CD4-positive, alpha-beta memory T cell (primary cell): Measurements from ENCODE around the gene C16orf74. TPM values are rescaled to one million over a fixed set of nuclear protein-coding genes. Genes with fewer than 3 reads are reported as not detected.
A peak's percentile ranks its signal among the peaks of the same experiment; 100 is the strongest.

Experiments
- CTCF ChIA-PET: fragments of 350-600 bp; sonication (Branson Sonifier 250); formaldehyde crosslinking; loops from one replicate; lab custom pipeline; 2021; ENCODE audit warnings: inconsistent platforms; ENCODE audit not compliant: partially characterized antibody; lab: Charles Lee
- POLR2A ChIA-PET: fragments of 350-600 bp; sonication (Branson Sonifier 250); formaldehyde crosslinking; loops from one replicate; lab custom pipeline; 2021; ENCODE audit not compliant: partially characterized antibody; lab: Charles Lee
- DNase-seq, 5 donors: peaks; one replicate each; pipeline versions ENCODE4 v3.0.0 to v3.0.0-alpha.2; 2020 to 2022; ENCODE audit warnings: mixed read lengths in 1 of 5
- H3K27ac ChIP-seq: one replicate; pipeline ENCODE4 v1.7.0; 2013; ENCODE audit warnings: low read depth, low read length
- H3K27me3 ChIP-seq: 2 replicates; pipeline ENCODE4 v1.7.0; 2013; ENCODE audit warnings: mild to moderate bottlenecking, low read length, moderate library complexity; ENCODE audit not compliant: insufficient read depth
- H3K36me3 ChIP-seq: 2 replicates; pipeline ENCODE4 v1.7.0; 2013; ENCODE audit warnings: mild to moderate bottlenecking, low read length, moderate library complexity; ENCODE audit not compliant: insufficient read depth
- H3K4me1 ChIP-seq: 2 replicates; pipeline ENCODE4 v1.7.0; 2013; ENCODE audit warnings: mild to moderate bottlenecking, low read length, moderate library complexity; ENCODE audit not compliant: insufficient read depth
- H3K4me3 ChIP-seq, 2 donors: one replicate each; pipeline ENCODE4 v1.7.0; 2013; ENCODE audit warnings: low read length in 2 of 2, mild to moderate bottlenecking in 1 of 2
- H3K9me3 ChIP-seq, 2 donors: one replicate each; pipeline ENCODE4 v1.7.0; 2013; ENCODE audit warnings: low read length in 2 of 2, control low read depth in 1 of 2; ENCODE audit not compliant: control insufficient read depth in 1 of 2
- H3K27ac Mint-ChIP-seq, 7 donors: one replicate each; pipeline ENCODE4 v1.8.0; 2020 to 2021; ENCODE audit warnings: mixed read lengths in 7 of 7, mild to moderate bottlenecking in 6 of 7, inconsistent platforms in 3 of 7, moderate library complexity in 3 of 7
- H3K27me3 Mint-ChIP-seq, 2 donors: one replicate each; pipeline ENCODE4 v1.8.0; 2020 to 2021; ENCODE audit warnings: mixed read lengths in 2 of 2
- H3K36me3 Mint-ChIP-seq, 2 donors: one replicate each; pipeline ENCODE4 v1.8.0; 2020 to 2021; ENCODE audit warnings: mixed read lengths in 2 of 2, inconsistent platforms in 1 of 2, mild to moderate bottlenecking in 1 of 2
- H3K4me1 Mint-ChIP-seq, 4 donors: one replicate each; pipeline ENCODE4 v1.8.0; 2020 to 2021; ENCODE audit warnings: mixed read lengths in 4 of 4, mild to moderate bottlenecking in 1 of 4
- H3K4me3 Mint-ChIP-seq, 8 donors: one replicate each; pipeline ENCODE4 v1.8.0; 2020 to 2021; ENCODE audit warnings: mixed read lengths in 8 of 8, mild to moderate bottlenecking in 7 of 8, moderate library complexity in 6 of 8, inconsistent platforms in 3 of 8
- H3K9me3 Mint-ChIP-seq, 8 donors: one replicate each; pipeline ENCODE4 v1.8.0; 2020 to 2021; ENCODE audit warnings: mixed read lengths in 8 of 8, mild to moderate bottlenecking in 5 of 8, inconsistent platforms in 3 of 8, moderate library complexity in 1 of 8
- intact Hi-C: fragments of 100-400 bp; cut with micrococcal nuclease; formaldehyde crosslinking; loops from one replicate; pipeline ENCODE4 v1.15.1; 2023
- polyA plus RNA-seq, 2 donors: library from polyadenylated mRNA; unstranded; fragments of 300-500 nt; fragmentation: Illumina TruSeq; gene quantifications; one replicate each; pipeline ENCODE4 v1.2.3, GENCODE V29; 2021
- total RNA-seq, 2 experiments: library from RNA; stranded (reverse); gene quantifications; one replicate each; pipeline ENCODE4 v1.2.3, GENCODE V29; 2021

Gene C16orf74
- total RNA-seq (10 to 100 TPM; 11.7 to 13.6 TPM), polyA plus RNA-seq (10 to 100 TPM; 15.0 to 16.5 TPM)

DNA sequence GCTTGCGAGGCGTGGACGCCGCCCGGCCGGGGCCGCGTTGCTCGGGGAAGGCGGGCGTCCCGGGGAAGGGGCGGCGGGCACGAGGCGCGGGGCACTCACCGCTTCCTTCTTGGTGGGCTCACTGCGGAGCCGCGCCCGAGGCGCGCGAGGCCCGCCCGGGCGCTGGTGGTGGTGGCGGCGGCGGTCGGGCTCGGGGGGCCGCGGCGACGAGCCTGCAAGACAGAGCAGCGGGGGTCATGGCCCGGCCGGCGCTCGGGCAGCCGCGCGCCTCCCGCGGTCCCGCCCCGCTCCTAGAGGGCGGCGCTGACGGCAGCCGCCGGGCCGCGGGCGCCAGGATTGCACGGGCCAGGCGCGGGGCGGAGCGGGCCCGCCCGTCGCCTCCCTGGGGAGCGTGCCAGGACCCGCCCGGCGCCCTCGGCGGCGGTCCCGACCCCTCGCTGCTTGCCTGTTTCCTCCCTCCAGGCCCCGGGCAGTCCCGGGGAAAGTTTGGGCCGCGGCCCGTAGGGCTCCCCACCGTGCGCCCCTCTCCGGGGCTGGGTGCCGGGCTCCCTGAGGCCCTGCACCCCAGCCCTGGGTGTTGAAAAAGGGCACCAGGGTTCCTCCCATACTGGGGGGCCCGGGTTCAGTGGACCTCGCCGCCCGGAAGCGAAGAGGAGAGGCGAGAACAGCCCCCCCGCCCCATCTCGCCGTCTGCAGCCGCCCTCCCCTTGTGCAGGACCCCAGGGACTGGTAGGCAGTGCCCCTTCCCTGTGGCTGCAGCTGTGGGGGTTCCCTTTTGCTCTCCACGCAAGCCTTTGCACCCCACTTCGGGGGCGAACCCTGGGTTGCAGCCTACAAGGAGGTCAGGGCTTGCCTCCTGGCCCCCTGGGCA is at the start of gene C16orf74:
C16orf74 (minus strand) TSS at position 270 of the 871 bp plus-strand sequence. CDS start 15,879 bp downstream, outside the sequence.
- ChIA-PET POLR2A (interaction anchor here (1.2 kb wide), 1 partner anchor 13 kb away, joined by 3 read pairs; no protein-coding TSS in a partner anchor), CTCF (no interaction called here)
- H3K9me3 ChIP-seq, result no peaks in the 10 kb centered on the region
- no peaks in the 10 kb centered on the region for H3K36me3 ChIP-seq
- H3K4me1 Mint-ChIP-seq, result peaks cover 1 to 5% (median 3%) of the 10 kb centered on the region in 4 donors
- no peak within 1 kb of the TSS for H3K27ac ChIP-seq
- no peak for DNase-seq
- no peaks in the 10 kb centered on the region for H3K9me3 Mint-ChIP-seq
- peak within 1 kb of the TSS; percentile 66 to 92 (median 80) for H3K4me3 Mint-ChIP-seq
- H3K27ac Mint-ChIP-seq, result no peak within 1 kb of the TSS
- no peak within 1 kb of the TSS for H3K4me3 ChIP-seq
- H3K4me1 ChIP-seq, result no peaks in the 10 kb centered on the region
- H3K27me3 ChIP-seq, result peaks cover 13% of the 10 kb centered on the region
- intact Hi-C loops, result no loop called here
- peaks cover 19 to 21% of the 10 kb centered on the region in 2 donors for H3K27me3 Mint-ChIP-seq
- no peaks in the 10 kb centered on the region for H3K36me3 Mint-ChIP-seq

DNA sequence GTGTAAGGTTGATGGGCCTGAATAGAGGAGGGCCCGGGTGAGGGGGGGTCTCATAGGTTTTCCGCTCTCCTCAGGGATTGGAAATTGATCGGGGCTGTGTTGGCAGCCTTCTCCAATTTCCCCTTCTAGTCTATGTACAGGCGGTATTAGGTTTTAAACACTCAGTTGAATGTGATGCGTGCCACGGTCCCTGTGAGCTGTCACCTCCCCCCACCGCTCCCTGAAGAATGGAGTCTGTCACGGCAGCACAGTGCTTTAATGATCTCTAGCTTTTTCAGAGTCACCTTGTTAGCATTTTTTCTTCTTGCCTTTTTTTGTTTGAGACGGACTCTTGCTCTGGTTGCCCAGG is 49.4 kb upstream of the C16orf74 start:
- DNase-seq, result no peak
- CTCF ChIA-PET, result interaction anchor here (0.9 kb wide), 1 partner anchor 19 kb away, joined by 3 read pairs; no protein-coding TSS in a partner anchor
- intact Hi-C loops, result no loop called here
- Mint-ChIP-seq H3K4me1 (peaks cover 37 to 60% (median 49%) of the 10 kb centered on the region in 4 donors), H3K4me3 (peak overlapping the region; percentile 81 to 89 (median 88)), H3K27ac (peak overlapping the region; percentile 91 to 97 (median 97)), H3K36me3 (peaks cover 49 to 73% of the 10 kb centered on the region in 2 donors), H3K9me3 (no peaks in the 10 kb centered on the region), H3K27me3 (no peaks in the 10 kb centered on the region)
- peaks cover 40% of the 10 kb centered on the region for H3K36me3 ChIP-seq
- peak overlapping the region; percentile 97 for H3K27ac ChIP-seq
- H3K27me3 ChIP-seq, result no peaks in the 10 kb centered on the region
- no peaks in the 10 kb centered on the region for H3K9me3 ChIP-seq
- peak overlapping the region; percentile 58 to 67 for H3K4me3 ChIP-seq
- POLR2A ChIA-PET, result no interaction called here
- peaks cover 29% of the 10 kb centered on the region for H3K4me1 ChIP-seq

DNA sequence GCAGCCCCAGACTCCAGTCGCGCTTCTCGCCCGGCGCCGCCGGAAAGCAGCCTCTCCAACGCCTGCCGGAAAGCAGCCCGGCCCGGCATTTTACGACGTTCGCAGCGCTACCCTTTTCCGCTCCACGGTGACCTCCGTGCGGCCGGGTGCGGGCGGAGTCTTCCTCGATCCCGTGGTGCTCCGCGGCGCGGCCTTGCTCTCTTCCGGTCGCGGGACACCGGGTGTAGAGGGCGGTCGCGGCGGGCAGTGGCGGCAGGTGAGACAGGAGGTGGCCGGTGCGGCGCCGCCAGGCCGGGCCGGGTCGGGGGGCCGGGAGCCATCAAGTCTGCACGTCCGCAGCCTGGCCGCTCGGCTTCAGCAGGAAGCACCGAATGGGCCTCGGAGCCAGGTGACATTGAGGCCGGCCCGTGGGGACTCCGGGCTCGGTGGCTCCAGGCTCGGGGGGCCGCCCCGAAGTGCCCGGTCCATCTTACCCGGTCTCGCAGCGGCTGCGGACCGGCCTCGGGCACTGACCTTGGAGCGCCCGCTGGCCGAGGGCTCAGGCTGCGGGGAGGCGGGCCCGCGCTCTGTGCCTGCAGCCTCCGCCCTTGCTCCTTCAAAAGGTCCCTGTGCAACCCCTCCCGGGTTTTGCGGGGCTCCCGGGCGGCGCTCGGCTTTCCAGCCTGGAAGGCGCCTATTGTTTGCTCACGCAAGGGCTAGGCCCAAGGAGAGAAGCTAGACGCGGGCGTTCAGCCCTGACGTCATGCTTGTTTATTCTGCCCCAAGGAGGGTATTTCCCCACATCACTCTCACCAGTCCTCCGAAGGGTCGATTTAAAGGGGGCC is 48.8 kb upstream of the C16orf74 start, which contains the start of the genes COX4I1 and EMC8:
COX4I1 (plus strand) TSS at position 199 of the 824 bp plus-strand sequence. CDS start 1,511 bp downstream, outside the sequence.
EMC8 (minus strand) TSS at position 48 of the 824 bp plus-strand sequence. CDS start 249 bp downstream, outside the sequence.
- CTCF ChIA-PET, result interaction anchor here (0.6 to 0.9 kb wide), 2 partner anchors 20 to 1299 kb away, joined by 3 to 4 read pairs; no protein-coding TSS in a partner anchor
- Histone ChIP-seq H3K36me3 (peaks cover 34% of the 10 kb centered on the region), H3K4me3 (peak within 1 kb of the TSS; percentile 58 to 67), H3K4me1 (peaks cover 29% of the 10 kb centered on the region), H3K27ac (peak within 1 kb of the TSS; percentile 97), H3K9me3 (no peaks in the 10 kb centered on the region), H3K27me3 (no peaks in the 10 kb centered on the region)
- DNase-seq, result peak; percentile 90 to 92 (median 91)
- intact Hi-C loops, result loop anchor here (1.0 to 2.0 kb wide), 2 partner anchors 111 to 137 kb away; partner anchors contain the start of gene GINS2
- Mint-ChIP-seq H3K4me1 (peaks cover 39 to 66% (median 53%) of the 10 kb centered on the region in 4 donors), H3K4me3 (peak within 1 kb of the TSS; percentile 87 to 96 (median 90)), H3K27ac (peak within 1 kb of the TSS; percentile 94 to 97 (median 97)), H3K9me3 (no peaks in the 10 kb centered on the region), H3K36me3 (peaks cover 47 to 73% of the 10 kb centered on the region in 2 donors), H3K27me3 (no peaks in the 10 kb centered on the region)
- POLR2A ChIA-PET, result no interaction called here

DNA sequence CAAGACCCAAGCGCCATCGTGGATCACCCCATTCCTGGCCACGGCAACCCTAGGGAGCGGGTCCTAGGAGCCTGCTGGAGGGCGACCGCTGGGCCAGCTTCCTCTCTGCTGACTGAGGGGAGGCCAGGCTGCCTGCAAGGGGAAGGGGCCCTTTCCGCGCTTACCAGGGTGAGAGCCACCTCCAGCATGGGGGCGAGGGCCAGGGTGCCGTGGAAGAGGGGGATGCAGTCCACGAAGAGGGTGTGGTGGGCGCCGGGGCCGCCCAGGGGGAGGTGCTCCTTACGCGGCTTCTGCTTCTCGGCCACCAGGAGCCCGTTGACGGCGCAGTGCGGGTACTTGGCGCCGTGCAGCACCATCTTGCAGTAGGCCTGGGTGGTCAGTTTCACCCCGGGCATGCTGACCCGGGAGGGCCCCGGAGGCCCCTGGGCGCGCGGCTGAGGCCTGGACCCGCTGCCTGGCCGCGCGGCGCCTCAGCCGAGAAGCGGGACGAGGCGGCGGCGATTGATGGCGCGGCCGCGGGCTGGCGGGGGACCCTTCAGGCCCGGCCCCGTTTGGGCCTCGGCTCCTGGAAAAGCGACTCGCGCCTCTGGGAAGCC is 48.1 kb upstream of the C16orf74 start:
- H3K9me3 Mint-ChIP-seq, result no peaks in the 10 kb centered on the region
- peaks cover 38 to 71% (median 56%) of the 10 kb centered on the region in 4 donors for H3K4me1 Mint-ChIP-seq
- no peaks in the 10 kb centered on the region for H3K9me3 ChIP-seq
- H3K4me1 ChIP-seq, result peaks cover 29% of the 10 kb centered on the region
- peak overlapping the region; percentile 87 to 96 (median 94) for H3K27ac Mint-ChIP-seq
- peak overlapping the region; percentile 97 for H3K27ac ChIP-seq
- DNase-seq, result peak in 3 of 5 donors; percentile 4 to 57 (median 31)
- peaks cover 45 to 71% of the 10 kb centered on the region in 2 donors for H3K36me3 Mint-ChIP-seq
- peak overlapping the region; percentile 85 to 96 (median 90) for H3K4me3 Mint-ChIP-seq
- H3K27me3 ChIP-seq, result no peaks in the 10 kb centered on the region
- no peaks in the 10 kb centered on the region for H3K27me3 Mint-ChIP-seq
- H3K36me3 ChIP-seq, result peaks cover 31% of the 10 kb centered on the region
- H3K4me3 ChIP-seq, result peak overlapping the region; percentile 38 to 67
- POLR2A ChIA-PET, result no interaction called here
- intact Hi-C loops, result loop anchor here (1.0 to 2.0 kb wide), 2 partner anchors 110 to 137 kb away; partner anchors contain the start of gene GINS2
- CTCF ChIA-PET, result interaction anchor here (1.0 kb wide), 1 partner anchor 18 kb away, joined by 3 read pairs; no protein-coding TSS in a partner anchor

DNA sequence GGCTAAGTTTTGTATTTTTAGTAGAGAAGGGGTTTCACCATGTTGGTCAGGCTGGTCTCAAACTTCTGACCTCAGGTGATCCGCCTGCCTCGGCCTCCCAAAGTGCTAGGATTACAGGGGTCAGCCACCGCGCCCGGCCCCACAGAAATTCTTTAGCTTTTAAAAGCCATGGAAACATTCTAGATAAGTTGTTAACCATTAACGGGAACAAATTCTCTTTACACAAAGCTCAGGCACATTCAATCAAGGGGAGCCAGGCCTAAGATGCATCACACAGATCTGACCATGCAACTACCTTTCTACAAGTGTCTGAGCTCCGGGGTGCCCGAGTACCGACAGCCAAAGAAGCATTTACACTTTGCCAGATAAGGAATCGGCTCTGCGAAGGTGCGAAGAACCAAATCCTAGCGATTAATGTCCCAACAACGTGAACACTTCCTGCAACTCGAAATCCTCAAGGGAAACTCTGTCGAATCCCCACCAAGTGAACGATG is 47.4 kb upstream of the C16orf74 start:
- peak overlapping the region in 6 of 7 donors; percentile 78 to 96 (median 86) for H3K27ac Mint-ChIP-seq
- peak overlapping the region; percentile 84 to 93 (median 88) for H3K4me3 Mint-ChIP-seq
- DNase-seq, result no peak
- Histone ChIP-seq H3K4me1 (peaks cover 29% of the 10 kb centered on the region), H3K36me3 (peaks cover 24% of the 10 kb centered on the region), H3K4me3 (peak overlapping the region; percentile 38 to 67), H3K9me3 (no peaks in the 10 kb centered on the region), H3K27me3 (no peaks in the 10 kb centered on the region), H3K27ac (peak overlapping the region; percentile 97)
- ChIA-PET POLR2A (no interaction called here), CTCF (interaction anchor here (1.0 to 1.1 kb wide), 3 partner anchors 19 to 77 kb away, joined by 3 read pairs; no protein-coding TSS in a partner anchor)
- peaks cover 32 to 73% (median 58%) of the 10 kb centered on the region in 4 donors for H3K4me1 Mint-ChIP-seq
- intact Hi-C loops, result loop anchor here (2.0 kb wide), 1 partner anchor 110 kb away; the partner anchor contains the start of gene GINS2
- H3K27me3 Mint-ChIP-seq, result no peaks in the 10 kb centered on the region
- no peaks in the 10 kb centered on the region for H3K9me3 Mint-ChIP-seq
- H3K36me3 Mint-ChIP-seq, result peaks cover 40 to 70% of the 10 kb centered on the region in 2 donors

DNA sequence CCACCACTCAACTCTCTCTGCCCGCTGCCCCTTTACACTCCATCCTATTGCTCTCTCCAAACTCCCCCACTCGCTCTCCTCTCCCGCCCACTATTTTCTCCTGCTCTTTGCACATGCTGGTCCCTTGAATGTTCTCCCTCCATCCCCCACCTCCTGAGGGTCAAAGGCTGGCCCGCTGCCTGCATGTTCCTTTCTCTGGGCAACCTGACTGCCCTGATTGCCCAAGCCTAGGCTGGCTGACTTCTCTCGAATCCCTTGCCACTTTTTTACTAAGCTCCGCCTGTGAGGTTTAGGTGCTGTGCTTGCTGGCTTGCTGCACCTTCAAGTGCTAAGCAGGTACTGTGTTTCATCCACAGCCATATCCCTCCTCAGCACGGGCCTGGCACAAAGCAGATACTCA is 45.7 kb upstream of the C16orf74 start:
- H3K4me3 Mint-ChIP-seq, result peak overlapping the region in 5 of 8 donors; percentile 18 to 53 (median 26)
- CTCF ChIA-PET, result interaction anchor here (1.3 kb wide), 1 partner anchor 24 kb away, joined by 5 read pairs; no protein-coding TSS in a partner anchor
- peaks cover 40 to 64% of the 10 kb centered on the region in 2 donors for H3K36me3 Mint-ChIP-seq

More for the DNA sequence above, 45.7 kb upstream of the C16orf74 start:
- H3K27me3 Mint-ChIP-seq, result no peaks in the 10 kb centered on the region
- intact Hi-C loops, result no loop called here
- peaks cover 29% of the 10 kb centered on the region for H3K4me1 ChIP-seq
- POLR2A ChIA-PET, result no interaction called here
- H3K27ac ChIP-seq, result no peak overlapping the region
- H3K9me3 ChIP-seq, result no peaks in the 10 kb centered on the region
- DNase-seq, result no peak
- peaks cover 32 to 82% (median 65%) of the 10 kb centered on the region in 4 donors for H3K4me1 Mint-ChIP-seq
- H3K4me3 ChIP-seq, result no peak overlapping the region
- peaks cover 9% of the 10 kb centered on the region for H3K36me3 ChIP-seq
- H3K27me3 ChIP-seq, result no peaks in the 10 kb centered on the region
- peak overlapping the region in 1 of 7 donors; percentile 70 for H3K27ac Mint-ChIP-seq
- no peaks in the 10 kb centered on the region for H3K9me3 Mint-ChIP-seq
